HG03060 (cell line): Measurements from ENCODE around the gene TUBA3C.
"Not testable (repeated sequence)": the region's sequence is repeated elsewhere in the genome, so short reads cannot be mapped to it uniquely, and the experiment has no call there.

Source experiments
- ATAC-seq: cut with Tn5 transposase; IDR thresholded peaks from one replicate; pipeline ENCODE4 v1.9.1; 2021; ENCODE audit warnings: low read depth, moderate number of reproducible peaks; ENCODE audit not compliant: unreplicated experiment

The TUBA3C gene

GRCh38 chr13:19181621-19182485, at the start of gene TUBA3C:
TUBA3C (minus strand) TSS chr13:19181824; CDS start chr13:19181747, 77 bp downstream.
- ATAC-seq = no peak

- ATAC-seq = not testable (repeated sequence)
These were observed 25.8 kb upstream of the TUBA3C start for GRCh38 chr13:19207413-19207812.

GRCh38 chr13:19192622-19193021, 11.0 kb upstream of the TUBA3C start:
- not testable (repeated sequence) for ATAC-seq

- not testable (repeated sequence) for ATAC-seq
These were observed 8.3 kb upstream of the TUBA3C start for GRCh38 chr13:19189911-19190310.

- ATAC-seq = not testable (repeated sequence)
These were observed 7.7 kb upstream of the TUBA3C start for GRCh38 chr13:19189368-19189767.

GRCh38 chr13:19185865-19186645, 4.4 kb upstream of the TUBA3C start:
- ATAC-seq = no peak

- no peak for ATAC-seq
These were observed 3.7 kb upstream of the TUBA3C start for GRCh38 chr13:19185086-19185864.

- ATAC-seq = no peak
These were observed 2.6 kb upstream of the TUBA3C start for GRCh38 chr13:19184176-19184575.

- ATAC-seq = no peak
These were observed 2.1 kb upstream of the TUBA3C start for GRCh38 chr13:19183676-19184075.

GRCh38 chr13:19182536-19182935, 912 bp upstream of the TUBA3C start:
- ATAC-seq = no peak

GRCh38 chr13:19181021-19181620, 503 bp downstream of the TUBA3C start:
- ATAC-seq = no peak

- ATAC-seq = no peak
These were observed 1.7 kb downstream of the TUBA3C start for GRCh38 chr13:19179916-19180315.

- no peak for ATAC-seq
These were observed 2.6 kb downstream of the TUBA3C start for GRCh38 chr13:19178901-19179593.

GRCh38 chr13:19176981-19177776, 4.4 kb downstream of the TUBA3C start:
- ATAC-seq = not testable (repeated sequence)

GRCh38 chr13:19173752-19174151, 7.9 kb downstream of the TUBA3C start:
- ATAC-seq = no peak

- ATAC-seq = no peak
These were observed 9.0 kb downstream of the TUBA3C start for GRCh38 chr13:19172647-19173030.

- no peak for ATAC-seq
These were observed 9.5 kb downstream of the TUBA3C start for GRCh38 chr13:19172007-19172646.

GRCh38 chr13:19171563-19171962, 10.1 kb downstream of the TUBA3C start:
- ATAC-seq = no peak
